ENCODE measurements around the gene SIAH2.

SIAH2 gene

DNA sequence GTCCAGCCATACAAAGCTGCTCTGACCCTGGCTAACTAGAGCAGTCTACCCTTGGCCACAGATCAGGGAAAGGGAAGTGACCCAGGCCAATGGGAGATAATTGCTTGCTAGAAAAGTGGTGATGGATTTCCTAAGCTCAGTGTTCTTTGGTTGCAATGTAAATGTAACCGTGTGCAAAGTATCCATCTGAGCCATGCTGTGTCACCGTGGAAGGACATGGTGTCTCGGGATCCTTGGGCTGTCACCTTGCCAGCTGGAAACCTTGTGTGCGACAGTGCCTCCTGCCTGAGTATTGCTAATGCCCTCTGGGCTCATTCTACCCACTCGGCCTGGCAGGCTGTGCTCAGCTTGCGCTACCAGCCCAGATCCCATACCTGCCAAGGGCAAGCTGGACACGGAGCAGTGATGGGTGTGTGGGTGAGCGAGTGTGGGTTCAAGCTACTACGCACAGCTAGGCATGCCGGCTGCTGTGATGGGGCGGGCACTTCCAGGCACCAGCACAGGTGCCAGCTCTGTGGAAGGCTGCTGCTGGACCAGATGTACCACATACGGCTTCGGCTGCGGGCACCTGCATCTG is 10.7 kb upstream of the SIAH2 start:
- no peak for DNase-seq

DNA sequence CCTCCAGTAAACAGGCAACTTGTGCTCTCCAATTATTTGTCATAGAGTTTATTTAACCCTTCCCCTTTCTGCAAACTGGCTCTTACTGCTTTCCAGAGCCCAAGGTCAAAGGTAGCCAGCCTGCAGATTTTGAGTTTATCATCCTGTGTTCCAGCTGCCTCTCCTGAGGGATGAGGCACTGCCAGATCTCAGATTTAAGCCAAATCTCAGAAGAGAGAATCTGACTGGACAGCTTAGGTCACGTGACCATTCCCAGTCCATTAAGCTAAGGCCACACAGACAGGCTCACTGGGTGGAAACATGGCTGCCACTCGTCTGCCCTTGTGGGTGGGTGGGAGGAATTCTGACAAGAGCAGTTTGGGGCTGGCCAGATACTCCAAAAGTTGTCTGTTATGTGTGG is 8.6 kb upstream of the SIAH2 start:
- DNase-seq: no peak

DNA sequence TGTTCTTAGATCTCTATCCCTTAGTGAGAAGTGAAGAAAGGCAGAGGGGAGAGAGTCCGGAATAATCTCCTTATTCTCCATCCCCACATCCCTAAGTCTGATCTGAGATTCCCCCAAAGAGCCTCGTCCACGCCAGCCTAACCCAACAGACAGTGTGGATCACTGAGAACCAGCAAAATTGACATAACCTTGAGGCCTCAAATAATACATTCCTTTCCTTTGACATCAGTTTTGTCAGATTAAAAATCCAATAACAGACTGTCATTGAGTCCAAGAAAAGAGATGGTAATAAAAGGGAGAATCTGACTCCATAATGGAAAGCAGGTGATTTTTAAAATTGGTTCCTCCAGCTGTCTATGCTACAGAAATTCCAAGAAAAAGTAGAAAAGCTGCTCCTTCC is 7.7 kb upstream of the SIAH2 start:
- no peak for DNase-seq

DNA sequence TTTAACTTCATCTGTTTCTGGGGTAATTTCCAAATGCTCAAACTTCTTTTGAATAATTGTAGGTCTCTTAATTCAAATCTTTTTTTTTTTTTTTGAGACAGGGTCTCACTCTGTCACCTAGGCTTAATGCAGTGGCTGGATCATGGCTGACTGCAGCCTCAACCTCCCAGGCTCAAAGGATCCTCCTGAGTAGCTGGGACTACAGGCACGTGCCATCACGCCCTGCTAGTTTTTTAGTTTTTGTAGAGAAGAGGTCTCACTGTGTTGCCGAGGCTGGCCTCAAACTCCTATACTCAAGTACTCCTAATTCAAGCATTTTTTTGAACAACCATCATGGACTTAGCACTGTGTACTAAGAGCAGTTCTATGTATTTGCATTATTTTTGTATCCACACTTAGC is 3.8 kb upstream of the SIAH2 start:
- no peak for DNase-seq

DNA sequence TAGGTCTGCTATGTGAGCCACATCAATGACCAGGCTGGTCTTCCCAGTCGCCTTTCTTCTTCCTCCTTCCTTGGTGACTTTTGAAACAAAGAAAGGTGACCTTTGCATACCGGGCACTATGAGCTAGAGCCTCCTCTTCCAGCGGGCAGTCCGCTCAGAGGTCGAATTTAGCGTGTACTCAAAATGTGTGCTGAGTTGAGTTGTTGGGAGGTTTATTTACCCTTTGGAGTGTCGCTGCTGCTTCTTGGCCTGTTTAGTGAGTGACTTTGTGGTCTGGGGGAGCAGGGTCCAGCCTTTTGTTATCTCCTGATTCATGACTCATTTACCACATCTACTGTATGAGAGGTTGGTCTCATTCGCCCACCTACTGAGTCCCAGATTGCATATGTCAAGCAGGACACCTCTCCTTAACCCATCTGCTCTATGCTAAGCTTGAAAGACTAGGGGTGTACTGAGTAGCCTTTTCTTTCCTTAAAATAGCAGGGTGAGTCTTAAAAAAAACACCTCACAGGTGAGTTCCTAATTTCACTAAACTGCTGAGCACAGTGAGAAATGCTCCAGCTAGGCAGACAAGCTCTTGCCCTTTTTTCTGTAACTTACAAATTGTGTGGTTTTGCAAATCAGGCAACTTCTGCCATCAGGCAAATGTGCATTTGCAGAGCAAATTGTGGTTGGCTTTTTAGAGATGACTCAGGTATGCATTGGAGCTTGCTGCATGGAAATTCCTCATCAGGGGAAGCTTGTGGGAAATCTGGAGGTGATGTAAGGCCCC is 3.2 kb upstream of the SIAH2 start:
- no peak for DNase-seq

DNA sequence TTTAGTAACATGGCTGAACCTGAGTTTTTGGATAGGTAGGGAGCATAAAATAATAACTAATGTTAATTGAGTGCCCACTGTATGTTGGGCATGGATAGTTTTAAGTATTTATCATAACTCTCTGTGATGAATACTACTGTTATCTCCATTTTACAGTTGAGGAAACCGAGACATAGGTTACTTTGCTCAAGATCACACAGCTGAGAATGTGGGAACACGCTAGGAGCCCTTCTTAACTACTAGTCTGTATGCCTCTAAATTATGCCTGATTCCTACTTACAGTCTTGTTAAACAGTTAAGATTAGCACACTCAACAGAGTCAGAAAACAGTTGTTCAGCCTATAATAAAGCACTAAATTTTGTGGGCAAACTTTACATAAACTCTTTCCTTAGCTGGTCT is 2.0 kb upstream of the SIAH2 start:
- DNase-seq: no peak

DNA sequence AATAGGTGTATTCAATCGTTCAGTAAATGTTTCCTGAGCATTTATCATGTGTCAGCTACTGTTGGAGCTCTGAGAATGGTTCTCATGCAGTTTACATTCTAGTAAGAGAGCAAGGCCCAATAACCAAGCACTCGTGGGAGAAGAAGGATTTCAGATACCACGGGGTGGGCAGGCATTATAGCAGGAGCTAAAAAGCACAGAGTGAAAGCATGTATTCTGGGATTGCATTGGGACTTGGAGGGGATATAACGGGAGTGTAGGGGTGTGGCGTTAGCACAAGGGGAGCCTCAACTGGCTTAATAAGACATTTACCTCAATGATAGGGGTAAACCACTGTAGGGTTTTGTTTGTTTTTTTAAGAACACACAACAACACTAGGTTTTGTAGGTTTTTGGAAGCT is 1.6 kb upstream of the SIAH2 start:
- DNase-seq: no peak

DNA sequence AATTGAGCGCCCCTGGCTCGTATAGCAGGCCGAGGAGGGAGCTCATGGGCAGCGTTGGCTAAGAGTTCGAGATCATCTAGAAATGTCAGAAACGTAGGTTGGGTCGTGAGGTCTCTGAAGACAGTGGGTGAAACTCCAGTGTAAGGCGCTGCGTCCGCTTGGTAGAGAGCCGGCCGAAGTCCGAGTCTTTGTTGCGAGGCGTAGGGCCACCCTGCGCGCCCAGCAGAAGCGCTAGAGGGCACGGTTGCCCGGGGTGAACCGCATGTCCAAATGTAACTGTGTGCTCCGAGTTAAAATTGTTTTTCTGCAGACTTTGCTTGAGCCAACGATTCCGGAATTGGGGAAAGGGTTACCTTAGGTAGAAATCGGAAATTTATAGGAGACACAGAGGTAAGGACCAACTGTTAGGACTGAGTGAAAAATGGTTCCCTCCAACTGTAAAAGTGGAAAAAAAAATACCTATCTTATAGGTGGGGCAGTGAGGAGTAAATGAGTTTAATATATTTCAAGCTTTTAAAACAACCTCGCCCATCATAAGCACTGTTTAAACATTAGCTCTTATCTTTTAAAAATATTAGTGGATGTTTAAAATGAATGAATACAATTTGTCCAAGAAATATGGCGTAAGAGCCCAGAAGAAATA is 993 bp upstream of the SIAH2 start:
- DNase-seq: peak; percentile 32

DNA sequence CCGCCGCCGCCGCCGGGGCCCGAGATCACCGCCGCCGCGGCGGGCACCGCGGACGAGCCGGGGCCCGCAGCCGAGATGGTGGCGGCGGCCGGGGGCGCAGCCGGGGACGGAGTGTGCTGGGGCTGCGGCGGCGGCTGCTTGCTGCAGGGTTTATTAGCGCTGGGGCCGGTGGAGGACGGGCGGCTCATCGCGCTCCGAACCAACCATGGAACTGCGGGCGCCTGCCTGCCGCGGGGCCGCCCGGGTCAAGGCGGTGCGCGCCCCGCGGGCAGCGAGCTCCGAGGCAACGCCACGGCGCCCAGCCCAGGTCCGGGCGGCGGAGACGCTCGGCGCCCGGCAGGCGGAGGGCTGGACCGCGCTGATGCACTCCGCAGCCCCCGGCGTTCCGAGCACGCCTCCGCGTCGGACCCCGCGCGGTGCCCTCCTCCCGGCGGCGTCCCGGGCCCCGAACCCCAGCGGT is 277 bp downstream of the SIAH2 start:
- DNase-seq: no peak

DNA sequence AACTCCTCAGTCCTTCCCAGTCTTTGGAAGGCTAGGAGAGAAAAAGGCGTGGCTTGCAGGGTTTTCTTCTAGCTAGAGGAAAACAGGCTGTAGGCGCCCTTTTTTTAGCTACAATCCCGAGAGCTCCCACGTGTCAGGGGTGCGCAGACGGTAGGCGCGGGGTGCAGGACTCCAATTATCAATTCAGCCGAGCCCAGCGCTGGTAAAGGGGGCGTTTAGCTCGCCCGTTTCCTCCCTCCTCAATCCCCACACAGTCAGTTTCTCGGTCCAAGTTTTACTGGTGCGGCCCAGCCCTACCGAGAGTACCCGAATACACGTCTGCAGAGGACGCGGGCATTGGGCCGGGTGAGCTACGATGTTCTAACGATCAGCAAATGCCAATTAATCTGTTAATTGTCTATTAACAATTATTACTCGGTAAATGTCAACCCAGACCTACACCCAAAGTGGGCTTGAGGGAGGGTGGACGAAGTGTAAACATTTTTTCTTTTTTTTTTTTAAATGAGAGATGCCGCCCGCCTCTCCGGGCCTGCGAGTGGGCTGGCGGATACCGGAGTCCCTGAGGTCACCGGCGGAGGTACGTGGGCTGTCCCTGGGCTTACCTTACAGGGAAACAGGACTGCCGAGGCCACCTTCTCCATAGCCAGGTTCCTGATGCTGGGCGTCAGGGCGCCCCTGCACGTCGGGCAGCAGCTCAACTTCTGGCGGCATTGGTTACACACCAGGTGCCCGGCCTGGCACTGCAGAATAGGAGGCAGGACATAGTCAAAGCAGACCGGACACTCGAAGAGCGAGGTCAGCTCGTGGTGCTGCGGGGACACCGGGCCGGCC is 923 bp downstream of the SIAH2 start:
- DNase-seq: peak; percentile 59

DNA sequence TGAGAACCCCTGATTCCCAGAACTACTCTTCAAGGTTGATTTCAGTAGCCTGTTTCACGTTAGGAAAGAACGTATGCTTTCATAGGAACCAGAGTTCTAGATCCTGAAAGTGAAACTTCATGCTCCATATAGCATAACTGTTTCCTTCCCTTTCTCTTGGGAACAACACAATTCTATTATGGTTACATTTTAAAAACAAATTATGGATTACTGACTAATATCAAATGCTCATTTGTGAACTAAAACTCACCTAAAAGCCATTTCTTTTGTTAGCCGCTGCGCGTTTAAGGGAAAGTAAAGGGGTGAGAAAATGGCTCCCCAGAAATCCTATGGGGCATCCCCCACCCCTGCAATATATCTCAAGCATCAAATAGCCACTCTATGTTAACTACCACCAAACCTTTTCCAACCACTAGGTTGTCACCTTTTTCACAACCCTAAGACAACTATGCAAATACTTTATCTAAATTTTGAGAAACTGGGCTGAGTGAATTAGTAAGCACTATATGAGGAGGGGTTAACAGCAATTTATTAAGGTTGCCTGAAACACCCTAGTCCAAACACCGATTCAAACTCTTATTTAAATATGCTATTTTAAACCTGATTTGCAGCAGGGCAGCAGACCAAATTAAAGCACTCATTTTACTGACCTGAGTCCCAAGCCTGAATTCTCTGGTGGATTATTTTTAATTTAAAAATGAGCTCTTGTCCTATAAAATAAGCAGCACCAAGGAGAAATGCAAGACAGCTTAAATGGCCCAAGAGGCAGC is 2.4 kb downstream of the SIAH2 start:
- DNase-seq: no peak

DNA sequence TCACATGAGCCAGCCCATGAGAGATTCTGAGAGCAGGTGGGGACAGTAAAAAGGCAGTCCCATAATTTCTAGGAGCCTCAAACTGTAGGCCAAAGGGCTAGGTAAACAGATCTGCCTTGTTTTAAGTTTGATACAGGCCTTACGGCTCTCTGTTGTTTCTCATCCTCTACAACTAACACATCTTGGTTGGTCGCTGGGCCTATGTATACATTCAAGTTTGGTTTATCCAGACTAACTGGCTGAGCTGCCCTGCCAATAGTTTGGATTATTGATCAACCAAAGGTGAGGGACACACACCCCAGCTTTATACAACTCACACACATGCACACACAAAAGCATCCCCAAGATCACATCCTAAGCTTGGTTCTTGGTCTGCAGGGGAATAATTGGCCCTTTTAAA is 3.0 kb downstream of the SIAH2 start:
- DNase-seq: no peak

DNA sequence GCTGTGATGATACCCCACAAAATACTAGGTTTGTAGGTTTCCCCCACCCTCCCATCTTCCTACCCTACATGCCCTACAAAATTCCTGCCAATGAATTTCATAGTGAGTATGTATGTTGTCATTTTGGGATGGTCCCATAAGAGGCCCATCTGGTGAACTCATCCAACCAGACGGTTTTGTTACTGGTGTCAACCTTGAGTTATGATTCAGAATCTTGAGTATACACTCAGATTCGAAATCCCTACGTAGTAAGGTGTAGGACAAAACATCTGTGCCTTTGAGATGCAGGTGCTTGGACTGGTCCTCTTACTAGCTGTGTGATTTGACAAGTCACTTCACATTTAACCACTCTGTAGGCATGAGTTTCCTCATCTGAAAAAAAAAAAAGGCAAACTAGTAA is 3.6 kb downstream of the SIAH2 start:
- DNase-seq: no peak

DNA sequence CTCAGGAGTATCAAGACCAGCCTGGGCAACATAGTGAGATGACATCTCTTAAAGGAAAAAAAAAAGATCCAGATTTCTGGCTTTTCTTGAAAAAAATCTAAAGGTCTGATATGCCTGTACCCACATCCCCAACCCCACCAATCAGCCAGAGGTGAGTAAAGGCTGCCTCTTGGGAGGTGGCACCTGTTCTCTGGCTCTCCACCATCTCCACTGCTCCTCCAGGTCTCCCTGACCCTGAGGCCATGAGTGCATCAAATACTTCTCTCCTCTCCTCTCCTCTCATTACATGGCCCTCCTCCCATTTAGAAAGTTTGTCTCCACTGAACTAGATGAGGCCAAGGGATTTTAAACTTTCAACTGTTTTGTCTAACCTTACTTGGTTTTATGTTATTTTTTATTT is 5.2 kb downstream of the SIAH2 start:
- no peak for DNase-seq

DNA sequence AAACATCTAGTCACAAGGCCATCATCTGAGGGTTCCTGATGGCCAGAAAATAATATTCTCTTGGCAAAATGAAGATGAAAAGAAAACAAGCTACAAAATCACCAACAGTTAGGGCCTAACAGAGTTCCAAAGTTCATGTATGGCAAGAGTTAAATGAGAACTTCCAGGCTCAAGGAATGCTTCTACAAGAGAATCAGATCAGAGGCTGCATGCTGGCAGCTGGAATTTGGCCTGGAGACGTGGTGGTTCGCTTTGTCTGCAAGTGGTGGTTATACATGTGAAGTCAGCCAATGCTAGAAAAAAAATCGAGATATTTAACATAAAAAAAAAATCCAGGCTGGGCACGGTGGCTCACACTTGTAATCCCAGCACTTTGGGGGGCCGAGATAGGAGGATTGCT is 5.6 kb downstream of the SIAH2 start:
- DNase-seq: no peak

DNA sequence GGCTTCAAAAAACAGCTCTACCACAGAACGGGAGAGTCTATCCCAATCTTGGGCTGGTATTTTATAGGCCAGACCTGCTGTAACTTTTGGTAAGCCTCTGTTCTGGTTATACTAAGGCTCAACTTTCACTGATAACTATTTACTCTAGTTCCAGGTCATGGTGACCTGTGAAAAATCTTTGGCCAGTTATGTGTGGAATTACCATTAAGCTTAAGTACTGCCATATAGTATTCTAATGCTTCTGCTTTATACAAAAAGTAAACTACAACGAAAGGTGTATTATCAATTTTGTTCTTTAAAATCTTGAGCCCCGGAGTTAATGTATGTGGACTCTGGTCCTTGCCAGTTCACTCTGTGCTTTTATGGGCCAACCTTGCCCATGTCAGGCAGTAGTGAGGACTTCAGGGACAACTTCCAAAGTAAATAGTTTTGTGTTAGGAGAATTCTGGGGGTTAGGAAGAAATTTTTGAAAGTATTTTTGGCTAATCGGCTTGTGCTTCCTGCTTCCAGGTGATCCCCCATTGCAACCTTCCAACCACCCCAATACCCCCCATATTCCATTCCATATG is 6.4 kb downstream of the SIAH2 start:
- DNase-seq: no peak

DNA sequence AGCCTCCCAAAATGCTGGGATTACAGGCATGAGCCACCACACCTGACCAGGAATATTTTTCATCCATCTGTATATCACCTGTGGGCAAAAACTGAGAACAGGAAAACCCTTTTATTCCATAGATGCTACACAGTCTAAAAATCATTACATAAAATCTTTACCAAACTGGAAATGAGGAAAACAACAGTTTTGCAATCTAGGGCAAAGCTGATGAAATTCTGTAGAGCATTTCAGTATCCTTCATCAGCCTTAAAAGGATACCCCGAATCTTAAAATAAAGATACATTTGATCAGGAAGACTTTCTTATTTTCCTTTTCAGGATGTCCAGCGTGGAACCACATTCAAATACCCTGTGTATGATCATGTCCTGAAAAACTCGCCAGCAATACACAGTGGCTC is 7.1 kb downstream of the SIAH2 start:
- no peak for DNase-seq

DNA sequence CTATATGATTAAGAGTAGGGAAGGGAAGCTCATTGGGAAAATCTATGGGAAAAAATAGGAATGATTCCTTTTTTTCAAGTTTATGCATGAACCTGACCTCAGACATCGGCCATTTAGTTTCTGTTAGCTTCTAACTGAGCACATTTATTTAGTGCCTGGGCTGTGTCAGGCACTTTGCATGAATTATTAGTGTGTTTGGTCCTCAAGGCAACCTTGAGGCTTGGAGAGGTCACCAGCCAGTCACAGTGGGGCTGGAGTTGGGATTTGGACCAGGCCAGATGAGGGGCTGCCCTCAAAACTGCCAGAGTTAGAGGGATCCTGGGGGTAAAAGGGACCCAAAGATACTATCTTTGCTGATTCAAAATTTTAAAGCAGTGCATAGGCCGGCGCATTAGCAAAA is 8.1 kb downstream of the SIAH2 start:
- no peak for DNase-seq

DNA sequence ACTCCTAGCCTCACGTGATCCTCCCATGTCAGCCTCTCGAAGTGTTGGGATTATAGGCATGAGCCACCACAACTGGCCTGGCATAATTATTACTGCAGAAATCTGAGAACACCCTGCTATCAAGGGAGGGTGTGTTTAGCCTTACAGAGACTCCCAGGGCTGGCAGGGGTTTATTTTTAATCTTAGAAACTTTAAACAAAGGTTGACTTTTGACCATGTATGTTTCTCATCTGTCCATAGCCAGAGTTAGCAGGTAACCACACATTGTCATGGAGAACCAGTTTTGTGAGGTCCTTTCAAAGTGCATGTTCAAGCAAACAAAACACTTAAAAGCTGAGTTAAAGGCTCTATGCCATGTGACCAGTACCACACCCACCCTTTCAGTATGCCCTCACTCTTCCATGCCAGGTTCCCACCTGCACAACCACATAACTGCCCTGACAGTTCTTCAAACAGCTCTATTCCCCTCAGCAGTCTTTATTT is 11.1 kb downstream of the SIAH2 start:
- no peak for DNase-seq

DNA sequence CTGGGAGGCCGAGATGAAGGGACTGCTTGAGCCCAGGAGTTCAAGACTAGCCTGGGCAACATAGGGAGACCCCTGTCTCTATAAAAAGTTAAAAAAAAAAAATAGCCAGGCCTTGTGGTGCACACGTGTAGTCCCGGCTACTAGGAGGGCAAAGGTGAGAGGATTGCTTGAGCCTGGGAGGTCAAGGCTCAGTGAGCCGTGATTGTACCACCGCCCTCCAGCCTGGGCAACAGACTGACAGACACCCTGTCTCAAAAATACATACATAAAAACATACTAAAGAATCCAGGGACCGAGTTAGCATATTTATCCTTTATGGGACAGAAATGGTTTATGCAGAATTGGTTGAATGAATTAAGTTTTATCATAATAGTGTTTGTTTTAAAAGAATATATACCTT is 13.7 kb downstream of the SIAH2 start:
- DNase-seq: no peak

DNA sequence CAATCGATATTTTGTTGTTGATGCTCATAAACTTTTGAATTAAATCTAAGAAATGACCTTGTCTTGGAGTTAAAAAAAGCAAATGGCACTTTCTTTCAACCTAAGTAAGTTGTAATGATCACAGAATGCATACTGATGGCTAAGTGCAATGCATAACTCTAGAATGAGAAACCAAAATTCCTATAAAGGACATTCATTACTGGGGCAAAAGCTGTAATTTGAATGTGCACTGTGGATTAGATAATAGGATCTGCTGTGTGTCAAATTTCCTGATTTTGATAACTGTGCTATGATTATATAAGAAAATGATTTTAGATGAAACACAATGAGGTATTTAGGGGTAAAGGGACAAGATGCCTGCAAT is 14.3 kb downstream of the SIAH2 start:
- no peak for DNase-seq

All from NCI-H2171 (cell line).